Anterior cingulate cortex (tissue), 58 donors: ENCODE measurements around the gene ABCA9.
A peak's percentile ranks its signal among the peaks of the same experiment; 100 is the strongest.
"Not testable (repeated sequence)": the region's sequence is repeated elsewhere in the genome, so short reads cannot be mapped to it uniquely, and the experiment has no call there.

Source experiments
- DNase-seq, 58 donors: peaks; one replicate each; lab custom pipeline; 2025; lab: John Stamatoyannopoulos, UW

The ABCA9 gene

GRCh38 chr17:69060822-69061221 is at the start of gene ABCA9:
TSS of gene ABCA9 (minus strand) at chr17:69060927. CDS start at chr17:69051126, 9,801 bp downstream.
- DNase-seq = peak in 2 of 58 donors; percentile 0 to 8

GRCh38 chr17:69105907-69106730 is 45.4 kb upstream of the ABCA9 start:
- no peak for DNase-seq

GRCh38 chr17:69103557-69104233 is 43.0 kb upstream of the ABCA9 start:
- no peak for DNase-seq

- no peak for DNase-seq
Measured at GRCh38 chr17:69098625-69099024, 37.9 kb upstream of the ABCA9 start.

DNA sequence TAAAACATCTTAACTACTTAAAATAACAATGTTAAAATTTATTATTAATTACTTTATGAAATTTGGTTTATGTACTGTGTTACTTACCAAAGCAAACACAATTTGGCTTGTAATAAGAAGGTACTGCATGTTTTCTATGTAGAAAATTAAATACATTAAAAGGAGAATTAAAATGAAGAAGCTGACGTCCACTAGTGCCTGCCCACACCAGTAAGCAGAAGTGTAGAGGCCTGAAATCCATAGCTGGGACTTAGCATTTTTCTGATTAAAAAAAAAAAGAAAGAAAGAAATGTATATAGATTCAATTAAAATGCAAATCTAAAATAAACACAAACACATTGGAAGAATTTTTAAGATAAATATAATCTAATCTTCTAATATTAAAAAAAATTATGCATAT is 35.8 kb upstream of the ABCA9 start:
- no peak for DNase-seq

DNA sequence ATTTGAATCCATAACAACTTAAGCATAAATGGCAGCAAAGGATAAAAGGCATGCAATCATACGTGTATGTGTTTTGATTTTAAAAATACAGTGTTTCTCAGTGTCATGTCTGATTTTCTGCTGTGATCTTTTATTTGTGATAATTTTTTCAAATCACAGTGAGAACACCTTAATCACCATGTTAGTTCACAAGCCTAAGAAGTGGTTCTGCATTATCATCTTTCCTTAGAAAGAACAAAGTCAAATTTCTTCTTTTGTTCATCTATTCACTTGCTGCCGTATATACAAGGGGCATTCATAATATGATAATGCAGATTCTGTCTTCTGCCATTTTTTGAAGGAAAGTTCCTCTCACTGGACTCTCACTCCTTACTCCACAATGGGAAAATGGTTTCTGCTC is 33.3 kb upstream of the ABCA9 start:
- no peak for DNase-seq

GRCh38 chr17:69093279-69093789 is 32.6 kb upstream of the ABCA9 start:
- DNase-seq = no peak

GRCh38 chr17:69090365-69090764 is 29.6 kb upstream of the ABCA9 start:
- DNase-seq = no peak

- no peak for DNase-seq
Measured at GRCh38 chr17:69088643-69089200, 28.0 kb upstream of the ABCA9 start.

- no peak for DNase-seq
Measured at GRCh38 chr17:69086641-69087040, 25.9 kb upstream of the ABCA9 start.

GRCh38 chr17:69084911-69085310 is 24.2 kb upstream of the ABCA9 start:
- no peak for DNase-seq

DNA sequence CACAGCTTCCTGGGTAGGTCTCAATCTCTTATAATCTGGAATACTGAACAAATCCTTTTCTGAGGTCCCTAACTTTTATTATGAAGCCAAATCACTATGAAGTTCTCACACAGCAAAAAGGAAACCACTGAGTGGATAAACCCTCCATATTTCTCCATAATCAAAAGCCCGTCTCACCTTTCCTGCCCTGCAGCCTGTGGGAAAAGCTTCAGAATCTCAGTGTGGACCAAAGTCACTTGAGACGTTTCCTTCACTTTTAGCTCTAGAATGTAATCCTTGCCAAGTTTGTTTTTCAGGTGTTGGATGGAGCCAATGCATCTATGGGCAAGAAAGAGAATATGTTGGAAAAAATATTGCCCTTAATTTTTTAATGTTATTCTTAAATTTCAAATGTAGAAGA is 22.0 kb upstream of the ABCA9 start:
- no peak for DNase-seq

GRCh38 chr17:69078864-69079263 is 18.1 kb upstream of the ABCA9 start:
- no peak for DNase-seq

DNA sequence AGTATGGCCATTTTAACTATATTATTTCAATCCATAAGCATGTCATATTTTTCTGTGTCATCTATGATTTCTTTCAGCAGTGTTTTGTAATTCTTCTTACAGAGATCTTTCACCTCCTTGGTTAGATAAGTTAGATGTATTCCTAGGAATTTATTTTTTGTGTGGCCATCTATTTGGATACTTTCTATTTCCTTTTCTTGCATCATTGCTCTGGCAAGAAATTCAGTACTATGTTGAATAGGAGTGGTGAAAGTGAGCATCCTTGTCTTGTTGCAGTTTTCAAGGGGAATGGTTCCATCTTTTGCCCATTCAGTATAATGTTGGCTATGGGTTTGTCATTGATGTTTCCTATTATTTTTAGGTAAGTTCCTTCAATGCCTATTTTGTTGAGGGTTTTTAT is 15.1 kb upstream of the ABCA9 start:
- no peak for DNase-seq

GRCh38 chr17:69073392-69073791 is 12.7 kb upstream of the ABCA9 start:
- DNase-seq = not testable (repeated sequence)

DNA sequence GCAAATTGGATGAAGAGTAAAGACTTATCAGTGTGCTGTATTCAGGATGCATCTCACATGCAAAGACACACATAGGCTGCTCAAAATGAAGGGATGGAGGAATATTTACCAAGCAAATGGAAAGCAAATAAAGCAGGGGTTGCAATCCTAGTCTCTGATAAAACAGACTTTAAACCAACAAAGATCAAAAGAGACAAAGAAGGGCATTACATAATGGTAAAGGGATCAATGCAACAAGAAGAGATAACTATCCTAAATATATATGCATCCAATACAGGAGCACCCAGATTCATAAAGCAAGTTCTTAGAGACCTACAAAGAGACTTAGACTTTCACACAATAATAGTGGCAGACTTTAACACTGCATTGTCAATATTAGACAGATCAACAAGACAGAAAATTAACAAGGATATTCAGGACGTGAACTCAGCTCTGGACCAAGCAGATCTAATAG is 12.1 kb upstream of the ABCA9 start:
- DNase-seq = not testable (repeated sequence)

- DNase-seq = not testable (repeated sequence)
Measured at GRCh38 chr17:69071233-69071586, 10.5 kb upstream of the ABCA9 start.

DNA sequence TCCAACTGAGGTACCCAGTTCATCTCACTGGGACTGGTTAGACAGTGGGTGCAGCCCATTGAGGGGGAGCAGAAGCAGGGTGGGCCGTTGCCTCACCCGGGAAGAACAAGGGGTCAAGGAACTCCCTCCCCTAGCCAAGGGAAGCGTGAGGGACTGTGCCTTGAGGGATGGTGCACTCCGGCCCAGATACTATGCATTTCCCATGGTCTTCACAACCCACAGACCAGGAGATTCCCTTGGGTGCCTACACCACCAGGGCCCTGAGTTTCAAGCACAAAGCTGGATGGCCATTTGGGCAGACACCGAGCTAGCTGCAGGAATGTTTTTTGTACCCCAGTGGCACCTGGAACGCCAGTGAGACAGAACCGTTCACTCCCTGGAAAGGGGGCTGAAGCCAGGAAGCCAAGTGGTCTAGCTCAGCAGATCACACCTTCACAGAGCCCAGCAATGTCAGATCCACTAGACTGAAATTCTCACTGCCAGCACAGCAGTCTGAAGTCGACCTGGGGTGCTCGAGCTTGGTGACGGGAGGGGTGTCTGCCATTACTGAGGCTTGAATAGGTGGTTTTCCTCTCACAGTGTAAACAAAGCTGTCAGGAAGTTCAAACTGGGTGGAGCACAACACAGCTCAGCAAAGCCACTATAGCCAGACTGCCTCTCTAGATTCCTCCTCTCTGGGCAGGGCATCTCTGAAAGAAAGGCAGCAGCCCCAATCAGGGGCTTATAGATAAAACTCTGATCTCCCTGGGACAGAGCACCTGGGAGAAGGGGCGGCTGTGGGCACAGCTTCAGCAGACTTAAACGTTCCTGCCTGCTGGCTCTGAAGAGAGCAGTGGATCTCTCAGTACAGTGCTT is 9.9 kb upstream of the ABCA9 start:
- DNase-seq = not testable (repeated sequence)

GRCh38 chr17:69069226-69069750 is 8.6 kb upstream of the ABCA9 start:
- no peak for DNase-seq
